Measurements from ENCODE around the gene LAMP1. TPM values are rescaled to one million over a fixed set of nuclear protein-coding genes. Genes with fewer than 3 reads are reported as not detected.
"Not testable (repeated sequence)": the region's sequence is repeated elsewhere in the genome, so short reads cannot be mapped to it uniquely, and the experiment has no call there.

The LAMP1 gene
- total and polyA plus RNA-seq, 3 experiments from 2014 or later, result 36.6 to 110 (median 97.2) TPM

- Mint-ChIP-seq H3K4me3 (no peak overlapping the region), H3K27ac (no peak overlapping the region), H3K9me3 (no peaks in the 10 kb centered on the region), H3K36me3 (no peaks in the 10 kb centered on the region), H3K27me3 (peaks cover 0 to 17% of the 10 kb centered on the region in 2 donors), H3K4me1 (peaks cover 0 to 7% (median 6%) of the 10 kb centered on the region in 3 donors)
- H3K4me1 ChIP-seq (ENCODE audit: insufficient read depth, low read length), result no peaks in the 10 kb centered on the region
- ChIA-PET POLR2A (no interaction called here), CTCF (no interaction called here)
- no peaks in the 10 kb centered on the region for H3K27me3 ChIP-seq (ENCODE audit: insufficient read depth, low read length, poor library complexity, severe bottlenecking)
- no peak for DNase-seq
- no peak overlapping the region for H3K27ac ChIP-seq (ENCODE audit: low read depth, low read length)
- no peaks in the 10 kb centered on the region for H3K36me3 ChIP-seq (ENCODE audit: insufficient read depth, low read length)
- no peak overlapping the region for H3K4me3 ChIP-seq (ENCODE audit: low read length)
- no peaks in the 10 kb centered on the region for H3K9me3 ChIP-seq (ENCODE audit: low read length)
These were observed 36.0 kb downstream of the LAMP1 start for GRCh38 chr13:113333076-113333475.

- Histone ChIP-seq H3K9me3 (ENCODE audit: low read length) (no peaks in the 10 kb centered on the region), H3K27me3 (ENCODE audit: insufficient read depth, low read length, poor library complexity, severe bottlenecking) (no peaks in the 10 kb centered on the region), H3K27ac (ENCODE audit: low read depth, low read length) (no peak overlapping the region), H3K4me1 (ENCODE audit: insufficient read depth, low read length) (no peaks in the 10 kb centered on the region), H3K36me3 (ENCODE audit: insufficient read depth, low read length) (no peaks in the 10 kb centered on the region), H3K4me3 (ENCODE audit: low read length) (no peak overlapping the region)
- Mint-ChIP-seq H3K4me3 (no peak overlapping the region), H3K36me3 (no peaks in the 10 kb centered on the region), H3K27me3 (peaks cover under 1 to 23% of the 10 kb centered on the region in 2 donors), H3K27ac (no peak overlapping the region), H3K9me3 (no peaks in the 10 kb centered on the region), H3K4me1 (no peaks in the 10 kb centered on the region)
- DNase-seq, result no peak
- ChIA-PET CTCF (no interaction called here), POLR2A (no interaction called here)
These were observed 40.5 kb downstream of the LAMP1 start for GRCh38 chr13:113337556-113337955.

- no peak overlapping the region for H3K27ac Mint-ChIP-seq
- Histone ChIP-seq H3K27me3 (ENCODE audit: insufficient read depth, low read length, poor library complexity, severe bottlenecking) (no peaks in the 10 kb centered on the region), H3K4me3 (ENCODE audit: low read length) (no peak overlapping the region), H3K4me1 (ENCODE audit: insufficient read depth, low read length) (no peaks in the 10 kb centered on the region), H3K27ac (ENCODE audit: low read depth, low read length) (no peak overlapping the region), H3K36me3 (ENCODE audit: insufficient read depth, low read length) (no peaks in the 10 kb centered on the region), H3K9me3 (ENCODE audit: low read length) (no peaks in the 10 kb centered on the region)
- H3K4me3 Mint-ChIP-seq, result no peak overlapping the region
- no peak for DNase-seq
- H3K4me1 Mint-ChIP-seq, result no peaks in the 10 kb centered on the region
- H3K36me3 Mint-ChIP-seq, result no peaks in the 10 kb centered on the region
- ChIA-PET POLR2A (no interaction called here), CTCF (no interaction called here)
- H3K9me3 Mint-ChIP-seq, result no peaks in the 10 kb centered on the region
- H3K27me3 Mint-ChIP-seq, result peaks cover 1 to 26% of the 10 kb centered on the region in 2 donors
These were observed 40.9 kb downstream of the LAMP1 start for GRCh38 chr13:113337976-113338375.

- no peak overlapping the region for H3K4me3 Mint-ChIP-seq
- POLR2A ChIA-PET, result no interaction called here
- CTCF ChIA-PET, result no interaction called here
These were observed 41.4 kb downstream of the LAMP1 start for GRCh38 chr13:113338451-113338850.

GRCh38 chr13:113342820-113343691, 46.0 kb downstream of the LAMP1 start:
- POLR2A ChIA-PET, result no interaction called here
- peaks cover 0 to 5% (median 4%) of the 10 kb centered on the region in 5 donors for H3K9me3 Mint-ChIP-seq
- Histone ChIP-seq H3K9me3 (ENCODE audit: low read length) (no peaks in the 10 kb centered on the region), H3K4me3 (ENCODE audit: low read length) (no peak overlapping the region), H3K27ac (ENCODE audit: low read depth, low read length) (no peak overlapping the region), H3K36me3 (ENCODE audit: insufficient read depth, low read length) (no peaks in the 10 kb centered on the region), H3K27me3 (ENCODE audit: insufficient read depth, low read length, poor library complexity, severe bottlenecking) (no peaks in the 10 kb centered on the region), H3K4me1 (ENCODE audit: insufficient read depth, low read length) (no peaks in the 10 kb centered on the region)
- H3K36me3 Mint-ChIP-seq, result no peaks in the 10 kb centered on the region
- no peaks in the 10 kb centered on the region for H3K4me1 Mint-ChIP-seq
- no peak for DNase-seq
- CTCF ChIA-PET, result no interaction called here
- H3K4me3 Mint-ChIP-seq, result no peak overlapping the region
- peaks cover 1 to 15% of the 10 kb centered on the region in 2 donors for H3K27me3 Mint-ChIP-seq
- no peak overlapping the region for H3K27ac Mint-ChIP-seq

More at GRCh38 chr13:113338451-113338850, 41.4 kb downstream of the LAMP1 start:
- Histone ChIP-seq H3K27ac (ENCODE audit: low read depth, low read length) (no peak overlapping the region), H3K4me1 (ENCODE audit: insufficient read depth, low read length) (no peaks in the 10 kb centered on the region), H3K27me3 (ENCODE audit: insufficient read depth, low read length, poor library complexity, severe bottlenecking) (no peaks in the 10 kb centered on the region), H3K9me3 (ENCODE audit: low read length) (no peaks in the 10 kb centered on the region), H3K36me3 (ENCODE audit: insufficient read depth, low read length) (no peaks in the 10 kb centered on the region), H3K4me3 (ENCODE audit: low read length) (no peak overlapping the region)
- Mint-ChIP-seq H3K27me3 (peaks cover 1 to 26% of the 10 kb centered on the region in 2 donors), H3K9me3 (no peaks in the 10 kb centered on the region), H3K4me1 (no peaks in the 10 kb centered on the region), H3K27ac (no peak overlapping the region), H3K36me3 (no peaks in the 10 kb centered on the region)
- DNase-seq, result no peak

GRCh38 chr13:113343692-113343968, 46.6 kb downstream of the LAMP1 start:
- H3K36me3 Mint-ChIP-seq, result no peaks in the 10 kb centered on the region
- H3K27ac Mint-ChIP-seq, result no peak overlapping the region
- no peak overlapping the region for H3K27ac ChIP-seq (ENCODE audit: low read depth, low read length)
- no peak overlapping the region for H3K4me3 Mint-ChIP-seq
- no peaks in the 10 kb centered on the region for H3K36me3 ChIP-seq (ENCODE audit: insufficient read depth, low read length)
- CTCF ChIA-PET, result no interaction called here
- H3K27me3 Mint-ChIP-seq, result peaks cover 3 to 11% of the 10 kb centered on the region in 2 donors
- DNase-seq, result no peak
- no peaks in the 10 kb centered on the region for H3K27me3 ChIP-seq (ENCODE audit: insufficient read depth, low read length, poor library complexity, severe bottlenecking)
- peaks cover 0 to 5% (median 4%) of the 10 kb centered on the region in 5 donors for H3K9me3 Mint-ChIP-seq
- H3K4me1 Mint-ChIP-seq, result no peaks in the 10 kb centered on the region
- H3K4me3 ChIP-seq (ENCODE audit: low read length), result no peak overlapping the region
- no peaks in the 10 kb centered on the region for H3K4me1 ChIP-seq (ENCODE audit: insufficient read depth, low read length)
- no peaks in the 10 kb centered on the region for H3K9me3 ChIP-seq (ENCODE audit: low read length)
- POLR2A ChIA-PET, result no interaction called here

GRCh38 chr13:113345486-113345885, 48.4 kb downstream of the LAMP1 start:
- H3K27ac Mint-ChIP-seq, result no peak overlapping the region
- no peaks in the 10 kb centered on the region for H3K4me1 ChIP-seq (ENCODE audit: insufficient read depth, low read length)
- H3K27me3 ChIP-seq (ENCODE audit: insufficient read depth, low read length, poor library complexity, severe bottlenecking), result no peaks in the 10 kb centered on the region
- no peaks in the 10 kb centered on the region for H3K36me3 ChIP-seq (ENCODE audit: insufficient read depth, low read length)
- H3K9me3 ChIP-seq (ENCODE audit: low read length), result no peaks in the 10 kb centered on the region
- no peak overlapping the region for H3K4me3 ChIP-seq (ENCODE audit: low read length)
- no peak overlapping the region for H3K4me3 Mint-ChIP-seq
- no peak overlapping the region for H3K27ac ChIP-seq (ENCODE audit: low read depth, low read length)
- no peaks in the 10 kb centered on the region for H3K36me3 Mint-ChIP-seq
- peaks cover 3 to 15% of the 10 kb centered on the region in 2 donors for H3K27me3 Mint-ChIP-seq
- no peaks in the 10 kb centered on the region for H3K4me1 Mint-ChIP-seq
- POLR2A ChIA-PET, result no interaction called here
- CTCF ChIA-PET, result no interaction called here
- peaks cover 0 to 5% (median 4%) of the 10 kb centered on the region in 5 donors for H3K9me3 Mint-ChIP-seq
- no peak for DNase-seq

- POLR2A ChIA-PET; H3K27ac ChIP-seq (ENCODE audit: low read depth, low read length); H3K9me3 Mint-ChIP-seq; H3K36me3 Mint-ChIP-seq; H3K9me3 ChIP-seq (ENCODE audit: low read length); H3K4me3 ChIP-seq (ENCODE audit: low read length); H3K4me1 ChIP-seq (ENCODE audit: insufficient read depth, low read length); H3K36me3 ChIP-seq (ENCODE audit: insufficient read depth, low read length); H3K27ac Mint-ChIP-seq; DNase-seq; H3K4me3 Mint-ChIP-seq; CTCF ChIA-PET; H3K27me3 ChIP-seq (ENCODE audit: insufficient read depth, low read length, poor library complexity, severe bottlenecking); H3K4me1 Mint-ChIP-seq: not testable (repeated sequence)
- H3K27me3 Mint-ChIP-seq, result peaks cover 2 to 17% of the 10 kb centered on the region in 2 donors
These were observed 50.7 kb downstream of the LAMP1 start for GRCh38 chr13:113347736-113348225.

Measured in CD8-positive, alpha-beta memory T cell (primary cell).